Sigmoid colon (tissue), 7 donors: Measurements from ENCODE around the gene SSC4D. TPM values are rescaled to one million over a fixed set of nuclear protein-coding genes. Genes with fewer than 3 reads are reported as not detected.
A peak's percentile ranks its signal among the peaks of the same experiment; 100 is the strongest.

Experiments used
- DNase-seq: peaks from one replicate; pipeline ENCODE4 v3.0.0-alpha.2; 2019
- H3K27ac ChIP-seq, 4 donors: fragments of 200-600 bp; sonication (generic); one replicate each; pipeline ENCODE4 v1.5.1; 2016 to 2019; ENCODE audit warnings: mild to moderate bottlenecking in 1 of 4
- H3K27me3 ChIP-seq, 3 donors: fragments of 200-600 bp; sonication (generic); one replicate each; pipeline ENCODE4 v1.5.1; 2019; ENCODE audit warnings: mild to moderate bottlenecking in 1 of 3
- H3K36me3 ChIP-seq, 4 donors: fragments of 200-600 bp; sonication (generic); one replicate each; pipeline ENCODE4 v1.5.1; 2016 to 2019
- H3K4me1 ChIP-seq, 4 donors: fragments of 200-600 bp; sonication (generic); one replicate each; pipeline ENCODE4 v1.5.1; 2017 to 2019
- H3K4me3 ChIP-seq, 4 donors: fragments of 200-600 bp; sonication (generic); one replicate each; pipeline ENCODE4 v1.5.1; 2017 to 2019; ENCODE audit warnings: mild to moderate bottlenecking in 2 of 4, moderate library complexity in 1 of 4
- H3K9me3 ChIP-seq, 4 donors: fragments of 200-600 bp in 3 of 4; sonication (generic) in 3 of 4; one replicate each; pipeline versions ENCODE4 v1.5.1 to v1.6.1; 2013 to 2019
- CTCF ChIP-seq, 4 experiments: fragments of 450-650 bp in 3 of 4; fragments of 200-600 bp in 1 of 4; IDR thresholded peaks; one replicate each; pipeline ENCODE4 v1.5.1; 2016 to 2019; ENCODE audit warnings: antibody characterized with exemption in 4 of 4, mild to moderate bottlenecking in 3 of 4, moderate library complexity in 2 of 4
- EP300 ChIP-seq, 4 donors: sonication (generic); formaldehyde crosslinking; IDR thresholded peaks; one replicate each; pipeline ENCODE4 v1.6.1; 2017; ENCODE audit warnings: antibody characterized with exemption in 4 of 4
- POLR2A ChIP-seq, 2 donors: fragments of 450-650 bp; IDR thresholded peaks; one replicate each; pipeline ENCODE4 v1.6.1; 2016; ENCODE audit warnings: antibody characterized with exemption in 2 of 2, mild to moderate bottlenecking in 2 of 2, moderate library complexity in 2 of 2
- POLR2AphosphoS5 ChIP-seq, 4 donors: sonication (generic); formaldehyde crosslinking; IDR thresholded peaks; one replicate each; pipeline ENCODE4 v1.6.1; 2017; ENCODE audit warnings: antibody characterized with exemption in 4 of 4
- WGBS, 2 donors: extraction: QIAGEN DNeasy Blood & Tissue Kit; methylation state at CpG; one replicate each; pipeline ENCODE4 v1.1.7; 2013; 5-methylcytosine and 5-hydroxymethylcytosine counted together
- intact Hi-C: fragments of 100-400 bp; cut with DNase I; formaldehyde crosslinking; loops from one replicate; pipeline ENCODE4 v1.15.1; 2023
- polyA plus RNA-seq, 3 donors: library from polyadenylated mRNA; stranded (reverse); fragments of 200-250 nt; gene quantifications; one replicate each; pipeline ENCODE4 v1.2.3, GENCODE V29; 2013
- total RNA-seq, 4 donors: library from RNA; depleted of rRNA; stranded (reverse); fragments of >200 nt; gene quantifications; one replicate each; pipeline ENCODE4 v1.1.0, GENCODE V29; 2016
- donor health status: healthy with polysubstance abuse.
- donor health status: Bipolar disorder and iron deficiency.
- donor health status: healthy.

The SSC4D gene
- total and polyA plus RNA-seq, 7 donors: 0.47 to 3.6 (median 0.93) TPM; not detected in 3

GRCh38 chr7:76343931-76344321 lies 65.6 kb downstream of the SSC4D start:
- intact Hi-C loops: no loop called here
- Histone ChIP-seq H3K4me1 (peaks cover 0 to 50% (median 27%) of the 10 kb centered on the region in 4 donors), H3K4me3 (no peak overlapping the region), H3K9me3 (no peaks in the 10 kb centered on the region), H3K27me3 (no peaks in the 10 kb centered on the region), H3K27ac (no peak overlapping the region), H3K36me3 (peaks cover 16 to 48% (median 30%) of the 10 kb centered on the region in 4 donors)
- peak; percentile 6 for DNase-seq
- no peak for TF ChIP-seq POLR2AphosphoS5 (IDR thresholded peaks at IDR 0.05)
- TF ChIP-seq EP300 (IDR thresholded peaks at IDR 0.05): no peak
- no peak for TF ChIP-seq CTCF (IDR thresholded peaks at IDR 0.05)
- TF ChIP-seq POLR2A (IDR thresholded peaks at IDR 0.05): no peak
- WGBS, 2 donors: 96% methylated on average over 6 of the region's 6 CpGs

GRCh38 chr7:76343294-76343930 lies 66.1 kb downstream of the SSC4D start:
- Histone ChIP-seq H3K4me3 (no peak overlapping the region), H3K36me3 (peaks cover 16 to 48% (median 30%) of the 10 kb centered on the region in 4 donors), H3K9me3 (no peaks in the 10 kb centered on the region), H3K27me3 (no peaks in the 10 kb centered on the region), H3K27ac (no peak overlapping the region), H3K4me1 (peaks cover 0 to 52% (median 29%) of the 10 kb centered on the region in 4 donors)
- TF ChIP-seq POLR2A (IDR thresholded peaks at IDR 0.05) (no peak), POLR2AphosphoS5 (IDR thresholded peaks at IDR 0.05) (no peak), EP300 (IDR thresholded peaks at IDR 0.05) (no peak)
- intact Hi-C loops: no loop called here
- 92 to 94% methylated on average over 6 of the region's 6 CpGs for whole genome bisulfite sequencing, 2 donors
- peak; percentile 5 for DNase-seq

- H3K4me1 ChIP-seq: peaks cover 0 to 52% (median 40%) of the 10 kb centered on the region in 4 donors
- H3K27me3 ChIP-seq: no peaks in the 10 kb centered on the region
- H3K27ac ChIP-seq: no peak overlapping the region
- WGBS, 2 donors: 91 to 95% methylated on average over 5 of the region's 5 CpGs
- peaks cover 15 to 40% (median 29%) of the 10 kb centered on the region in 4 donors for H3K36me3 ChIP-seq
- TF ChIP-seq CTCF (IDR thresholded peaks at IDR 0.05): no peak
- no peak for TF ChIP-seq POLR2AphosphoS5 (IDR thresholded peaks at IDR 0.05)
- TF ChIP-seq POLR2A (IDR thresholded peaks at IDR 0.05): no peak
- TF ChIP-seq EP300 (IDR thresholded peaks at IDR 0.05): no peak
- DNase-seq: peak; percentile 13
- no peak overlapping the region for H3K4me3 ChIP-seq
- H3K9me3 ChIP-seq: no peaks in the 10 kb centered on the region
- intact Hi-C loops: no loop called here
Observed at GRCh38 chr7:76342222-76342621, 67.3 kb downstream of the SSC4D start.

GRCh38 chr7:76340617-76341131 lies 68.8 kb downstream of the SSC4D start:
- WGBS, 2 donors: 77 to 88% methylated on average over 3 of the region's 3 CpGs
- Histone ChIP-seq H3K4me3 (no peak overlapping the region), H3K36me3 (peaks cover 12 to 25% (median 15%) of the 10 kb centered on the region in 4 donors), H3K9me3 (no peaks in the 10 kb centered on the region), H3K27me3 (no peaks in the 10 kb centered on the region), H3K4me1 (peaks cover 0 to 58% (median 47%) of the 10 kb centered on the region in 4 donors), H3K27ac (peak overlapping the region in 3 of 4 donors; percentile 13 to 62 (median 58))
- DNase-seq: peak; percentile 46
- TF ChIP-seq POLR2AphosphoS5 (IDR thresholded peaks at IDR 0.05): no peak
- TF ChIP-seq CTCF (IDR thresholded peaks at IDR 0.05): no peak
- no peak for TF ChIP-seq POLR2A (IDR thresholded peaks at IDR 0.05)
- no peak for TF ChIP-seq EP300 (IDR thresholded peaks at IDR 0.05)
- intact Hi-C loops: no loop called here

Other genes starting within 250 kb of the SSC4D start
- gene SRRM3, start 207.8 kb downstream of the SSC4D start, total RNA-seq: 10 to 100 TPM in 1 of 4 donors, 1 to 10 TPM in 3; 1.6 to 16.1 (median 6.3) TPM
- gene SRRM3, start 207.8 kb downstream of the SSC4D start, polyA plus RNA-seq: 1 to 10 TPM; 1.4 to 2.2 (median 1.8) TPM
- gene HSPB1, start 107.0 kb downstream of the SSC4D start, total RNA-seq: 1,000 to 10,000 TPM in 3 of 4 donors, 100 to 1,000 TPM in 1; 929 to 2,528 (median 1,357) TPM
- 100 to 1,000 TPM; 202 to 340 (median 208) TPM for gene HSPB1, start 107.0 kb downstream of the SSC4D start, polyA plus RNA-seq
- 10 to 100 TPM; 42.5 to 59.0 (median 52.3) TPM for gene YWHAG, start 50.7 kb downstream of the SSC4D start, total RNA-seq
- gene YWHAG, start 50.7 kb downstream of the SSC4D start, polyA plus RNA-seq: 10 to 100 TPM; 45.6 to 64.0 (median 62.4) TPM
- gene ZP3, start 15.3 kb upstream of the SSC4D start, total RNA-seq: 1 to 10 TPM in 3 of 4 donors, not detected in 1; 1.4 to 2.1 (median 1.8) TPM
- gene ZP3, start 15.3 kb upstream of the SSC4D start, polyA plus RNA-seq: 1 to 10 TPM; 1.4 to 4.8 (median 4.5) TPM
- 10 to 100 TPM; 11.1 to 29.9 (median 17.0) TPM for gene DTX2, start 52.0 kb upstream of the SSC4D start, total RNA-seq
- 10 to 100 TPM; 23.4 to 71.9 (median 37.9) TPM for gene DTX2, start 52.0 kb upstream of the SSC4D start, polyA plus RNA-seq
- gene UPK3B, start 100.9 kb upstream of the SSC4D start, total RNA-seq: 1 to 10 TPM in 1 of 4 donors, under 1 TPM in 3; 0.27 to 3.9 (median 0.77) TPM
- 1 to 10 TPM in 1 of 3 donors, under 1 TPM in 1, not detected in 1; 0.92 to 1.9 TPM for gene UPK3B, start 100.9 kb upstream of the SSC4D start, polyA plus RNA-seq
- gene SPDYE16, start 133.6 kb upstream of the SSC4D start, total RNA-seq: 1 to 10 TPM in 1 of 4 donors, under 1 TPM in 1, not detected in 2; 0.16 to 2.5 TPM
- under 1 TPM in 2 of 3 donors, not detected in 1; 0.06 to 0.60 TPM for gene SPDYE16, start 133.6 kb upstream of the SSC4D start, polyA plus RNA-seq
- gene POMZP3, start 217.6 kb upstream of the SSC4D start, total RNA-seq: 1 to 10 TPM; 6.4 to 8.4 (median 7.3) TPM
- gene POMZP3, start 217.6 kb upstream of the SSC4D start, polyA plus RNA-seq: 10 to 100 TPM in 2 of 3 donors, 1 to 10 TPM in 1; 3.0 to 12.2 (median 10.2) TPM